Occipital lobe (tissue), 2 donors: ENCODE measurements around the gene PPP2R5A. TPM values are rescaled to one million over a fixed set of nuclear protein-coding genes. Genes with fewer than 3 reads are reported as not detected.
"Not testable (repeated sequence)": the region's sequence is repeated elsewhere in the genome, so short reads cannot be mapped to it uniquely, and the experiment has no call there.

Source experiments
- DNase-seq: peaks from one replicate; lab custom pipeline; 2025; lab: John Stamatoyannopoulos, UW
- total RNA-seq: library from RNA; depleted of rRNA; stranded (reverse); fragments of >200 nt; gene quantifications from one replicate; pipeline ENCODE4 v1.2.3, GENCODE V29; 2014

Gene PPP2R5A
- total RNA-seq, 1 donor from 2014 or later, result 34.5 TPM

DNA sequence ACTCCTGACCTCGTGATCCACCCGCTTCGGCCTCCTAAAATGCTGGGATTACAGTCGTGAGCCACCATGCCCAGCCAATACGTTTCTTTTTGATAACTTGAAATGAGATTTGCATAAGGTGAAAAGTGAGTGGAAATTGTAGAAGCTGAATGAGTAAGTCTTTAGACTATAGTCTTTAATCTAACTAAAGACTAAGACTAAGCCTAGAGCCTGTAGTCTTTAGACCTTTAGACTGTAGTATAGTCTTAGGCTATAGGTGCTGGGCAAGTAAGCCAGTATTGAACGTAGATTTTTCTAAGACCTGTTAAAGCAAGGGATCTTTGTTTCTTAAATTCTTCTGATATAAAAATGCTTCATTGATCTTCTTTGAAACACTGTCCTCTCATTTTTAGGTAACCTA, 12.1 kb downstream of the PPP2R5A start:
- no peak for DNase-seq

- no peak for DNase-seq
Observed at GRCh38 chr1:212301580-212301979, 16.4 kb downstream of the PPP2R5A start.

DNA sequence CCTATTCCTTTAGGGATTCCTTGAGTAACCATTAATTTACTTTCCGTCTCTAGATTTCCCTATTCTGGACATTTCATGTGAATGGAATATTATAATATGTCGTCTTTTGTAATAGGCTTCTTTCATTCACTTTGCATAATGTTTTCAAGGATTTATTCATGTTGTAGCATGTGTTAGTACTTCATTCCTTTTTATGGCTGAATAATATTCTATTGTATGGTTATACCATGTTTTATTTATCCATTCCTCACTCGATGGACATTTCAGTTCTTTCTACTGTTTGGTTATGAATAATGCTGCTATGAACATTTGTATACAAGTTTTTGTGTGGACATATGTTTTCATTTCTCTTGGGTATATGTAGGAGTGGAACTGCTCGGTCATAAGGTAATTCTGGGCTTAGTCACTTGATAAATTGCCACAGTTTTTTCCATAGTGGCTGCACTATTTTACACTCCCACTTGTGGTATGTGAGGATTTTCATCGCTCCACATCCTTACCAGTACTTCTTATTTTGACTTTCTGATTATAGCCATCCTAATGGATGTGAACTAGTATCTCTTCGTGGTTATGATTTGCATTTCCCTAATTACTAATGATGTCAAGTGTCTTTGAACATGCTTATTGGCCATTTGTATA, 17.7 kb downstream of the PPP2R5A start:
- no peak for DNase-seq

DNA sequence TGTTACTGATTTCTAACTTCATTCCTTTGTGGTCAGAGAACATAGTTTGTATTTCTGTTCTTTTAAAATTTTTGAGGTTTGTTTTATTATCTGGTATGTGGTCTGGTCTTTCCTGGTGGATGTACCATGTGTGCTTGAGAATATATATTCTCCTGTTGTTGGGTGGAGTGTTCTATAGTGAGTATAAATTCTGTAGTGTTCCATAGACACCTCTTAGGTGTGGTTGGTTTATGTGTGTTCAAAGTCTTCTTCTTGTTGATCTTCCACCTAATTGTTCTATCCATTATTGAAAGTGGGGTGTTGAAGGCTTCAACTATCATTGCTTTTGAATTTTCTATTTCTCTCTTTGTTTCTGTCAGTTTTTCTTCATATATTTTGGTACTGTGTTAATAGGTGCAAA, 20.1 kb downstream of the PPP2R5A start:
- DNase-seq, result no peak

GRCh38 chr1:212305984-212306452, 20.8 kb downstream of the PPP2R5A start:
- DNase-seq, result not testable (repeated sequence)

GRCh38 chr1:212309967-212310366, 24.8 kb downstream of the PPP2R5A start:
- DNase-seq, result no peak

GRCh38 chr1:212310383-212310782, 25.2 kb downstream of the PPP2R5A start:
- no peak for DNase-seq

DNA sequence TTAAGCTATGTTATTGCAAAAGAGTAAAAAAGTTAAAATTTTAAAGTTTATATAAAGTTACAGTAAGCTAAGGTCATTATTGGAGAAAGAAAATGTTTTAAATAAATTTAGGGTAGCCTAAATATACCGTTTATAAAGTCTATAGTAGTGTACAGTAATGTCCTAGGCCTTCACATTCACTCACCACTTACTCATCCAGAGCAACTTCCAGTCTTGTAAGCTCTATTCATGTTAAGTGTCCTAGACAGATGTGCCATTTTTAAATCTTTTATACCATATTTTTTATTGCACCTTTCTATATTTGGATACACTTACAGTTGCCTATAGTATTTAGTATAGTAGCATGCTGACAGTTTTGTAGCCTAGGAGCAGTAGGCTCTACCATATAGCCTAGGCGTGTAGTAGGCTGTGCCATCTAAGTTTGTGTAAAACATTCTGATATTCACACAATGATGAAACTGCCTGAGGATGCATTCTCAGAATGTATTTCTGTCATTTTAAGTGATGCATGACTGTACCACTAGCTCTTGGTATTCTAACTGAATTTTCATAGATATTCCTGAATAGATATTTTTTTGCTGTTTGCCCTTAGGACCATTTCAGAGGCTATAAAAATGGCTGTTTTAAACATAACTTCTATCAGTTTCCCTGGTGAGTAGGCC, 26.8 kb downstream of the PPP2R5A start:
- DNase-seq, result no peak

DNA sequence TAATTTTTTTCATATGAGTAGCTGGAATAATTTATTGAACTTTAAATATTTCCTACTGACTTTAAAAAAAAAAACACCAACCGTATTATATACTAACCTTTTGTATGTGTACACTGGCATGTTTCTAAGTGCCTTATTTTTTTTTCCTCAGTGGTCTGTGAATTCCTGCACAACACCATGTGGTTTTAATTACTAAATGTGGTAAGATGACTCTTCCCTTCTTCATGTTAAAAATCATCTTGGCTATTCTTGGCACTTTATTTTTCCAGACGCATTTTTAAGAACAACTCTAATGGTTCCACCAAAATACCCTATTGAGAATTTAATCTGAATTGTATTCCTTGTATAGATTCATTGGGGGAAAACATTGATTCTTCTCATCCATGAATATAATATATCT, 28.4 kb downstream of the PPP2R5A start:
- no peak for DNase-seq

GRCh38 chr1:212315184-212315583, 30.0 kb downstream of the PPP2R5A start:
- no peak for DNase-seq

- DNase-seq, result no peak
Observed at GRCh38 chr1:212315907-212316306, 30.7 kb downstream of the PPP2R5A start.

DNA sequence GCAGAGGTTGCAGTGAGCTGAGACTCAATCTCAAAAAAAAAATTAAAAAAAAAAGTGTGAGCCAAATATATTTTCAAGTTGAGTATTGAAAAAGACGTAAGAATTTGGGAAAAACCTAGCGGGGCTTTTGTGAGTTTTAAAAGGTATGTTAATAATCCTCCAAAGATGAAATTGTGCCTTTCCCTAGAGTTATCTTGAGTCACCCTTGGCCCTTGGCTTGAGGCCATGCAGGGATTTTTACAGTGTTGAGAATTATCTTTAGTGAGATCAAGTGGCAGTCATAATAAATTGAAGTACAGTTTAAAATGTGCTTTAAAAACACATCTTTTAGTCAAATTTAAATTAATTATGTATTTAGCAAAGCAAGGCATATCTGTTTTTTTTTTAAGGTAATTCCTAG, 32.7 kb downstream of the PPP2R5A start:
- no peak for DNase-seq

DNA sequence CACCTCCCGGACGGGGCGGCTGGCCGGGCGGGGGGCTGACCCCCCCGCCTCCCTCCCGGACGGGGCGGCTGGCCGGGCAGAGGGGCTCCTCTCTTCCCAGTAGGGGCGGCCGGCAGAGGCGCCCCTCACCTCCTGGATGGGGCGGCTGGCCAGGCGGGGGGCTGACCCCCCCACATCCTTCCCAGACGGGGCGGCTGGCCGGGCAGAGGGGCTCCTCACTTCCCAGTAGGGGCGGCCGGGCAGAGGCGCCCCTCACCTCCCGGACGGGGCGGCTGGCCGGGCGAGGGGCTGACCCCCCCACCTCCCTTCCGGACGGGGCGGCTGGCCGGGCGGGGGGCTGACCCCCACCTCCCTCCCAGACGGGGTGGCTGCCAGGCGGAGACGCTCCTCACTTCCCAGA, 35.8 kb downstream of the PPP2R5A start:
- DNase-seq, result not testable (repeated sequence)

- DNase-seq, result no peak
Observed at GRCh38 chr1:212323066-212323465, 37.9 kb downstream of the PPP2R5A start.

DNA sequence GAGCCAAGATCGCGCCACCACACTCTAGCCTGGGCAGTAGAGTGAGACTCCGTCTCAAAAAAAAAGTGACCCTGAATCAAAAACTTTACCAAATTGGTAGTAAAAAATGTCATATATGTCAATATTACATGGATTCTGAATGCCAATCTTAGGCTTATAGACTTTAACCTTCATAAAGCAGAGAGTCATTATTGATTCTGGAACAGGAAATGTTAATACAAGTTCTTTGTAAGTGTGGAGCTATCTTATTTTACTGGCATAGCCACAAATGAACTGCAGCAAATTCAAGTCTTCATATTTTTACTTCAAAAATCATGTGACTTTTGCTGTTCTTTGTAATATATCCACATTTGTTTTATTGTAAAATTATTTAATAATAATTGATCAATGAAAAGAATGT, 41.3 kb downstream of the PPP2R5A start:
- DNase-seq, result no peak

- DNase-seq, result no peak
Observed at GRCh38 chr1:212328248-212328647, 43.0 kb downstream of the PPP2R5A start.

DNA sequence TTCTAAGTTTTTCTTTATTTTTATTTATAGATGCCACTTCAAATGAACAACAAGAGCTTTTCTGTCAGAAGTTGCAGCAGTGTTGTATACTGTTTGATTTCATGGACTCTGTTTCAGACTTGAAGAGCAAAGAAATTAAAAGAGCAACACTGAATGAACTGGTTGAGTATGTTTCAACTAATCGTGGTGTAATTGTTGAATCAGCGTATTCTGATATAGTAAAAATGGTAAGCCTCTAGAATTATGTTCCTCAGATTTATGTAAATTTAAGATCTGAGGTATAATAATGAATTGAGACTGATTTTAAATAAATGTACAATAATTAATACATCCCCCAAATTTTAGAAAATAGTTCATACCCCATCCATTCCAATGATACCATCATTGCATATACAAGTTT, 43.9 kb downstream of the PPP2R5A start:
- no peak for DNase-seq

DNA sequence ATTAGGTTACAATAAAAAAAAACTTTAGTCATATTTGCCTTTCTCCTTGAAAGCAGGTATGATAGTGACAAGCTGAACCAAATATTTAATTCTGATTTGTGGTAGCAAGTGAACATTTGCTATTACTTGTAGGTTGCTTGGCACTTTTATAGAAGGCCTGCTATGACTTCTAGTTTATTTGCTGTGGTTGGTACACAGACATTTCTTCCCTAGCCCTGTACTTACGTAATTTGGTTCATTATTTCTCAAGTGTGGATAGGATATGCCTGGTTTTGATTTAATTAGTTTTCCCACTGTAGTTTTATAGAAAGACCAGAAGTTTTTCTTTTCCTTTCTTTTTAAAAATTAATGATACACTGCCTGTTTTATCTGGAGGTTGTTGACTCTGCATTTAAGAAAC, 55.9 kb downstream of the PPP2R5A start:
- no peak for DNase-seq

- no peak for DNase-seq
Observed at GRCh38 chr1:212344905-212345304, 59.7 kb downstream of the PPP2R5A start.

GRCh38 chr1:212346601-212347000, 61.4 kb downstream of the PPP2R5A start:
- DNase-seq, result no peak

DNA sequence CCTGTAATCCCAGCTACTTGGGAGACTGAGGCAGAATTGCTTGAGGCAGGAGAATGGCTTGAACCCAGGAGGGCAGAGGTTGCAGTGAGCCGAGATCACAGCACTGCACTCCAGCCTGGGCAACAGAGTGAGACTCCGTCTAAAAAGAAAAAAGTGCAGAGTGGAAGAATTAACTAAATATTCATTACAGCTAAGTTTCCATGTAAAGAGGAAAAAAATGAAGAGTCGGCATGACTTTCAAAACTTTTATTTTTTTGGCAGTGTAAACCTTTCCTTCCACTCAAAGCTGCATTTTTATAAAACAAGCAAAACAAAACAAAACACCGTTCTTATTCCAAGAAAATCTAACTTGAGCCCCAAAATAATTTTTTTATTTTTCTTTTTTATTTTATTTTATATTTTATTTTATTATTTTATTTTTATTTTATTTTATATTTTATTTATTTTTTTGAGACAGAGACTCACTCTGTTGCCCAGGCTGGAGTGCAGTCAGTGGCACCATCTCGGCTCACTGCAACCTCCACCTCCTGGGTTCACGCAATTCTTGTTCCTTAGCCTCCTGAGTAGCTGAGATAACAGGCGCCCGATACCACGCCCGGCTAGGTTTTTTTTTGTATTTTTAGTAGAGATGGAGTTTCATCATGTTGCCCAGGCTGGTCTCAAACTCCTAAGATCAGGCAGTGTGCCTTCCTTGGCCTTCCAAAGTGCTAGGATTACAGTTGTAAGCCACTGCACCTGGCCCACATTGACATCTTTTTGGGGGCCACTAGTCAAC, 66.6 kb downstream of the PPP2R5A start:
- DNase-seq, result no peak

DNA sequence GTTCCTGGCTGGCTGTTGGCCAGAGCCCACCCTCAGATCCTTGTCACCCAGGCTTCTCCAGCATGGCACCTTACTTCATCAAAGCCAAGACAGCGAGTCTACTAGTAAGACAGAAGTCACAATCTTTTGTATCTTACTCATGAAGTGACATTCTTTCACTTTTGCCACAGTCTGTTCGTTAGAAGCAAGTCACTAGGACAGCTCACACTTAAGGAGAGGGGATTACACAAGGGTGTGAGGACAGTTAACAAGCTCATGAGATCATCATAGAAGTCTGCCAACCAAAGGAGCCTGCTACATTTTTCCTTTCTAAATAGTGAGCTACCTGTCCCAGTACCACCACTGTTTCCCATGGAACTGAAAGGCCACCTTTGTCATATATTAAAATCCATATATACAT, 68.0 kb downstream of the PPP2R5A start:
- DNase-seq, result no peak

- DNase-seq, result no peak
Observed at GRCh38 chr1:212354464-212354863, 69.3 kb downstream of the PPP2R5A start.
